ENCODE data around the gene VSTM4. TPM values are rescaled to one million over a fixed set of nuclear protein-coding genes. Genes with fewer than 3 reads are reported as not detected.

Gene VSTM4
- total and polyA plus RNA-seq, 2 of the 4 experiments (the other 2 are of a cell fraction), result 2.4 to 2.9 TPM

DNA sequence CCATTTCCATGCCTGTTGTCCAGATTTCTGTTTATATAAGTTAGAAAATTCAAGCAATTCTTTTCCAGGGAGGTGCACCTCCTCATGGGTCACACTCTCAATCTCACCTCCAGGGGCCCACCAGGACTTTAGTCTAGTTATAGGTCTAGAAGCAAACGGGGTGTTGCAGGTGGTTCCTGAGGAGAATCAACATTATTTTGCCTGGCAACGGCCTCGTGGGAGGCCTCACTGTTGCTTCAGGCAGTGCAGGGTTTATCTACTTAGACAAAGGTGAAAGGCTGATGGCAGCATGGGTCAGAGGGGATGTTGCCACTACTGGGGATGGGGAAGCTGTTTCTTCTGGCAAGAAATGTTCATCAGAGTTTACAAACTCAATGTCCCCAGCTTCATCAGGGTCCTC lies 119.0 kb downstream of the VSTM4 start:
- TF ChIP-seq, protein P1, sequence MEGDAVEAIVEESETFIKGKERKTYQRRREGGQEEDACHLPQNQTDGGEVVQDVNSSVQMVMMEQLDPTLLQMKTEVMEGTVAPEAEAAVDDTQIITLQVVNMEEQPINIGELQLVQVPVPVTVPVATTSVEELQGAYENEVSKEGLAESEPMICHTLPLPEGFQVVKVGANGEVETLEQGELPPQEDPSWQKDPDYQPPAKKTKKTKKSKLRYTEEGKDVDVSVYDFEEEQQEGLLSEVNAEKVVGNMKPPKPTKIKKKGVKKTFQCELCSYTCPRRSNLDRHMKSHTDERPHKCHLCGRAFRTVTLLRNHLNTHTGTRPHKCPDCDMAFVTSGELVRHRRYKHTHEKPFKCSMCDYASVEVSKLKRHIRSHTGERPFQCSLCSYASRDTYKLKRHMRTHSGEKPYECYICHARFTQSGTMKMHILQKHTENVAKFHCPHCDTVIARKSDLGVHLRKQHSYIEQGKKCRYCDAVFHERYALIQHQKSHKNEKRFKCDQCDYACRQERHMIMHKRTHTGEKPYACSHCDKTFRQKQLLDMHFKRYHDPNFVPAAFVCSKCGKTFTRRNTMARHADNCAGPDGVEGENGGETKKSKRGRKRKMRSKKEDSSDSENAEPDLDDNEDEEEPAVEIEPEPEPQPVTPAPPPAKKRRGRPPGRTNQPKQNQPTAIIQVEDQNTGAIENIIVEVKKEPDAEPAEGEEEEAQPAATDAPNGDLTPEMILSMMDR (conservative IDR thresholded peaks at IDR 0.05; ENCODE audit: low read depth, low read length), result no peak
- TF ChIP-seq USF2 (IDR thresholded peaks at IDR 0.05; ENCODE audit: low read depth, low read length) (no peak), RFX5 (IDR thresholded peaks at IDR 0.05; ENCODE audit: low read depth, low read length) (no peak), BHLHE40 (IDR thresholded peaks at IDR 0.05; ENCODE audit: low read depth, low read length) (no peak), RCOR1 (IDR thresholded peaks at IDR 0.05; ENCODE audit: insufficient replicate concordance, low read length) (no peak), MAFK (IDR thresholded peaks at IDR 0.05; ENCODE audit: low read depth, low read length) (no peak), CEBPB (IDR thresholded peaks at IDR 0.05; ENCODE audit: low read depth, low read length) (no peak), MXI1 (IDR thresholded peaks at IDR 0.05; ENCODE audit: borderline replicate concordance, low read depth, low read length) (no peak), CHD1 (IDR thresholded peaks at IDR 0.05; ENCODE audit: low read depth, low read length) (no peak), SMC3 (IDR thresholded peaks at IDR 0.05; ENCODE audit: low read depth, low read length) (no peak), NFE2L2 (IDR thresholded peaks at IDR 0.05; ENCODE audit: low read depth, low read length) (no peak), MAZ (IDR thresholded peaks at IDR 0.05; ENCODE audit: borderline replicate concordance, low read depth, low read length) (no peak), RAD21 (IDR thresholded peaks at IDR 0.05; ENCODE audit: low read length) (no peak), FOS (IDR thresholded peaks at IDR 0.05; ENCODE audit: low read depth, low read length) (no peak), POLR2A (IDR thresholded peaks at IDR 0.05; ENCODE audit: low read depth, low read length) (no peak)
- TF ChIP-seq, protein P2, sequence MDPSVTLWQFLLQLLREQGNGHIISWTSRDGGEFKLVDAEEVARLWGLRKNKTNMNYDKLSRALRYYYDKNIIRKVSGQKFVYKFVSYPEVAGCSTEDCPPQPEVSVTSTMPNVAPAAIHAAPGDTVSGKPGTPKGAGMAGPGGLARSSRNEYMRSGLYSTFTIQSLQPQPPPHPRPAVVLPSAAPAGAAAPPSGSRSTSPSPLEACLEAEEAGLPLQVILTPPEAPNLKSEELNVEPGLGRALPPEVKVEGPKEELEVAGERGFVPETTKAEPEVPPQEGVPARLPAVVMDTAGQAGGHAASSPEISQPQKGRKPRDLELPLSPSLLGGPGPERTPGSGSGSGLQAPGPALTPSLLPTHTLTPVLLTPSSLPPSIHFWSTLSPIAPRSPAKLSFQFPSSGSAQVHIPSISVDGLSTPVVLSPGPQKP (IDR thresholded peaks at IDR 0.05; ENCODE audit: borderline replicate concordance, low read depth, low read length), result no peak
- H3K27me3 ChIP-seq (ENCODE audit: control insufficient read depth, insufficient read depth, low read length), result peaks cover 15% of the 10 kb centered on the region
- no peak overlapping the region for H2BK20ac ChIP-seq (ENCODE audit: low read depth, low read length)
- in situ Hi-C loops (cut with MboI; ENCODE audit: low sequenced_read_pairs) (no loop called here), intact Hi-C loops (cut with micrococcal nuclease) (no loop called here), dilution Hi-C loops (cut with HindIII; ENCODE audit: low sequenced_read_pairs, unreplicated experiment) (no loop called here)
- H3K9me3 ChIP-seq (ENCODE audit: control insufficient read depth, insufficient read depth, low read length), result no peaks in the 10 kb centered on the region
- H3K4me3 ChIP-seq (ENCODE audit: insufficient read depth, low read depth, low read length), result no peak overlapping the region
- H4K5ac ChIP-seq (ENCODE audit: low read depth, low read length), result no peak overlapping the region
- no peak overlapping the region for H2AFZ ChIP-seq (replicated peaks; ENCODE audit: low read length, poor library complexity)
- no peak overlapping the region for H3K27ac ChIP-seq (ENCODE audit: insufficient read depth, low read length)
- BruUV-seq (replicated peaks), result no TSS peak
- no peaks in the 10 kb centered on the region for H4K20me1 ChIP-seq (ENCODE audit: insufficient read depth, low read length)
- no peak overlapping the region for H2AK5ac ChIP-seq (ENCODE audit: low read depth, low read length)
- no peak overlapping the region for H3K9ac ChIP-seq (ENCODE audit: low read depth, low read length)
- H3K9me1 ChIP-seq (ENCODE audit: insufficient read depth, low read length), result no peaks in the 10 kb centered on the region
- no peak overlapping the region for H3K4me2 ChIP-seq (ENCODE audit: low read depth, low read length)
- WGBS, 2 experiments (ENCODE audit: extremely low coverage in 2 of 2, insufficient read length in 1 of 2), result 6% methylated on average over 2 of the region's 3 CpGs; no CpG with 5 or more reads in 1 of the 2 experiments
- H3K56ac ChIP-seq (ENCODE audit: extremely low read depth, insufficient read depth, low read length), result no peak overlapping the region
- no peak overlapping the region for H3K23ac ChIP-seq (ENCODE audit: low read depth, low read length)
- H3K18ac ChIP-seq (ENCODE audit: low read depth, low read length), result no peak overlapping the region
- CTCF ChIA-PET, result no interaction called here
- H4K91ac ChIP-seq (ENCODE audit: insufficient read depth, low read depth, low read length), result no peak overlapping the region
- no peak overlapping the region for H2BK120ac ChIP-seq (ENCODE audit: low read depth, low read length)
- POLR2A ChIA-PET (ENCODE audit: unreplicated experiment), result no interaction called here
- no peak overlapping the region for H2BK5ac ChIP-seq (ENCODE audit: low read depth, low read length, poor library complexity, severe bottlenecking)
- no peak overlapping the region for H3K14ac ChIP-seq (replicated peaks; ENCODE audit: low read depth, low read length)
- H2AK9ac ChIP-seq (replicated peaks; ENCODE audit: low read depth, low read length, poor library complexity), result no peak overlapping the region
- no peak overlapping the region for H4K8ac ChIP-seq (ENCODE audit: low read depth in 2 of 2, low read length in 2 of 2)
- no peaks in the 10 kb centered on the region for H3K4me1 ChIP-seq (ENCODE audit: control insufficient read depth, insufficient read depth, low read length)
- no peak overlapping the region for H3K4ac ChIP-seq (ENCODE audit: low read depth, low read length)
- DNase-seq, result no peak
- H3K36me3 ChIP-seq (ENCODE audit: control insufficient read depth, insufficient read depth, low read length), result no peaks in the 10 kb centered on the region
- ATAC-seq (ENCODE audit: low read depth), result no peak
- H2BK15ac ChIP-seq (ENCODE audit: low read depth, low read length), result no peak overlapping the region
- H3K79me1 ChIP-seq (ENCODE audit: low read depth in 1 of 2, low read length in 2 of 2), result no peaks in the 10 kb centered on the region
